Stimulated activated CD4-positive, alpha-beta T cell treated with anti-CD3 and anti-CD28 coated beads, Interleukin-15, amount 100 ng/mL, for 24 hours (primary cell): Measurements from ENCODE around the gene TDRD1.

ENCODE experiments used
- DNase-seq: peaks from one replicate; pipeline ENCODE4 v3.0.0-alpha.2; 2020

TDRD1 gene

DNA sequence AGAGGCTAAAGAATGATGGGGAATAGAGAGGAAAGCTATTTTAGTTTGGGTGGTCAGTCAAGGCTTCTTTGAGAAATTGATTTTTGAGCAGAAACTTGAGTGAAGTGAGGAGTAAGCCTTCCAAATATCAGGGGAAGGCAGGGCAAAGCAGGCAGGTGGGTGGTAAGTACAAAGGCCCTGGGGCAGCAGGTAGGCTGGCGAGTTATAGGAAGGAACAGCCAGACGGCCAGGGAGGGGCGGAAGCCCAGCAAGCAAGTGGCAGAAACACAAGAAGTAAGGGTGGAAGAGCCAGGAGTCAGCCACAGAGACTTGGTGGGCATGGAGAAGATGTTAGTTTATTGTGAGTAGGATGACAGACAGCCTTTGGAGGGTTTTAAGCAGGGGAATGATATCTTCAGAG is 94.8 kb downstream of the TDRD1 start:
- DNase-seq = no peak

DNA sequence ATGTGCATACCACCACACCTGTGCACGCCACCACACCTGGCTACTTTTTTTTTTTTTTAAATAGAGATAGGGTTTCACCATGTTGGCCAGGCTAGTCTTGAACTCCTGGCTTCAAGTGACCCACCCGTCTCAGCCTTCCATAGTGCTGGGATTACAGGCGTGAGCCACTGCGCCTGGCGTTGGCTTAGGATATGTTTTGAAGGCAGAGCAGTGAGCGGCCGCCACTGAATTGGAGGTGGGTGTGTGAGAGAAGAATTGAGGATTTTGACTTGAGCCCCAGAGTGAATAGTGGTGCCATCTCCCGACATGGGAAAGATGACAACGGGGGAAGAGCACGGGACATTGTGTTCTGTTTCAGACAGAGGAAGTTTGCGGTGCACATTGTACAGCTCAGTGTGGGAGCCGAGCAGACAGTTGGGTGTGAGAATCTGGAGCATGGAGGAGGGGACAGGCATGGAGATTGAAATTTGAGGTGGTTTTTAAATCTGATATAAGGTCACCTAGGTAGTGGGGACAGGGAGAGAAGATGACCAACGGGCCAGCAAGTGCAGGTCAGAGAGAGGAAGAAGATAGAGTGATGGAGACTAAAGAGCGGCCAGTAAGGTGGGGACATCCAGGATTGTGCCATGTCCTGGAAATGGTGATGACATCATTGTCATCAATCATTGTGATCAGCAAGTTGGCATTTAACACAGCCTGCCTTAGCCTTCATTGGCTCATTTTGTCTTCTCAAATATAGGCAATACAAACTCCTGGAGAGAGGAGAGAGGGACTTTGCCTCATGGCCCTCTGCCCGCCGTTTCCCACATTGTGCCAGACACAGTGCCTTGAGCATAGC is 95.7 kb downstream of the TDRD1 start:
- DNase-seq = no peak

DNA sequence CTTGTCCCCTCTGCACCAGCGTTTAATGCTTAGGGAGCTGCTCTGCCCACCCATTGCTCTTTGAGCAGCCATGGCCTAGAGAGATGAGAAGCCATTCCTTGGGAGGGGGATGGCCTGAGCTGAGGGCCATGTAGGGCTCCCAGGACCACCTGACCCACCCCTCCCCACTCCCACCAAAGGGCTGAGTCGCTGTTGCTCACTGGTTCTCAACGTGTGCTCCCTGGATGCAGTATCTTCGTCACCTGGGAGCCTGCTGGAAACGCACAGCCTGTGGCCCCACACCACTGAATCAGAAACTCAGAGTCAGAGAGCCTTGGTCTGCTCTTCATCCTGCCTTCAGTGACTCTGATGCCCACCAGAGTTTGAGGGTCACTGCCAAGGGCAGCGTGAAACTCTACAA is 96.9 kb downstream of the TDRD1 start:
- DNase-seq = no peak

DNA sequence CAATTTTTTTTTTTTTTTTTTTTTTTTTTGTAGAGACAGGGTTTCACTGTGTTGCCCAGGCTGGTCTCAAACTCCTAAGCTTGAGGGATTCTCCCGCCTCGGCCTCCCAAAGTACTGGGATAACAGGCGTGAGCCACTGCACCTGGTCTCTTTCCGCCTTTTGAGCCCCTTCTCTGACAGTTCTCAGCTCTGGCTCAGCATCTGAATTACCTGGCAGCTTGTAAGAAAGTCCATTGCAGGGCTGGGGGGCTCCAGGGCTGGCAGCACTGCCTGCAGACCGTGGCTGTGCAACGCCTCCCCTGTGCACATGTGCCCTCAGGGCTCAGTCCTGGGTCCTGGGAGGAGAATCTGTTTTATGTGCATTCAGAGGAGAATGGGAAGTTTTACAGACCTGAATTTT is 97.5 kb downstream of the TDRD1 start:
- DNase-seq = no peak

DNA sequence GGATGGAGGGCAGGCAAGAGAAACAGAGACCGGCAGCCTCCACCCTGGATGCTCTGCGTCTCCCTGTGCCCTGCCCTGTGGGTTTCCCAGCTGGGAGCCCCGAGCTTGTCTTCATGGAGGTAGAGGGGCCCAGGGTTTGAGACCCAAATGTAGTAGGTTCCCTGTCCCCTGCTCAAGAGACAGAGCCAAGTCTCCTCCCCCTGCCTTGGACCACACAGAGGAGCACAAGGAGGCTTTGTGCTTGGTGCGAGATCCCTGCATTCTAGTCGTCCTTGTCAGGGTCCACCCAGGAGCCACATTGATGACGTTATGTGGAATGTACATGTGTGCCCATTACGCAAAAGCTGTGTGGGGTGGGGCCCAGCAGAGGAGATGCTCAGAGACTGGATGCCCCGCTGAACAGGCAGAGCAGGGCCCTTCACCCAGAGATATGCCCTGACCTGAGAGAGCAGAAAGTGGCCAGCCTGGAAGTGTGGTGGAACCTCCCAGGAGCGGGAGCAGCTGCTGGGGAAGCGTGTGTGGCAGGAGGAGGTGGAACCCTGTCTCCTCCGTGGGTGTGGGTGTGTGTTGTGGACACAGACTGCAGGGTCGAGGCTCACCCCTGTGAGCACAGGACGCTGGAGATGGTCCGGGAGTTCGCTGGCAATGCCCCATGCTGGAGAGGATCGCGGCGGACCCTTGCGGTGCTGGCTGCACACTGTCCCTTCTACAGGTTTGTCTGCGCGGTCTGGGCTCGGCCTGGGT is 99.2 kb downstream of the TDRD1 start:
- DNase-seq = no peak

DNA sequence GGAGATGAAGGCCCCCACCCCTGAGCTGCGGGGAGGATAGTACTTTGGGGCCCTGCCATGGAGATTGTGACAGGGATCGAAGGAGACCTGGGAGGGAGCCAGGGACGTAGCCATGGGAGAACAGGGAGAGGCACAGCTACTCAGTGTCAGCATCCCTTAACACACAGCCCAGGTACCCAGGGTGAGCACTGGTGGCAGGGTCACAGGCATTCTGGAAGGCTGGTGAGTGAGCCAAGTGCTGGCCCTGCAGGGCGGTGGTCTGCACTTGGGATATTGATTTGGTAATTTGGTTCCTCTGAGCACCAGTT is 99.7 kb downstream of the TDRD1 start:
- DNase-seq = no peak

DNA sequence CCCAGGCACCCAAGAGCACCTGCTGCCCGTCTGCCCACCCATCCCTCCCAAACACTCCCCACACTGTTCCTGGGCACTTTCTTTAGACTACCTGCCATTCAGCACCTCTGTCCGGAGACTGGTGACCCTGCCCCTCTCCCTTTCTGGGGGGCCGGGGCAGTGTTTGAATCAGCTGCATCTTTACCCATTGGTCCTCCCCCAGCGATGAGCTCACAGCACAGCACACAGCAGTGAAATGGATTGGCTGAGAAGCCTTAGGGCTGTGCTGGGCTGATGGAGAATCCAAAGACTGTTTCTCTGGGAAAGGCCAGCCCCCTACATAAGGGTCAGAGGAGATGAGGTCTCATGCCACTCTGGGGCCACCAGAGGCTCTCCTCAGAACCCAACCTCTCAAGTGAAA is 100.1 kb downstream of the TDRD1 start:
- DNase-seq = no peak

DNA sequence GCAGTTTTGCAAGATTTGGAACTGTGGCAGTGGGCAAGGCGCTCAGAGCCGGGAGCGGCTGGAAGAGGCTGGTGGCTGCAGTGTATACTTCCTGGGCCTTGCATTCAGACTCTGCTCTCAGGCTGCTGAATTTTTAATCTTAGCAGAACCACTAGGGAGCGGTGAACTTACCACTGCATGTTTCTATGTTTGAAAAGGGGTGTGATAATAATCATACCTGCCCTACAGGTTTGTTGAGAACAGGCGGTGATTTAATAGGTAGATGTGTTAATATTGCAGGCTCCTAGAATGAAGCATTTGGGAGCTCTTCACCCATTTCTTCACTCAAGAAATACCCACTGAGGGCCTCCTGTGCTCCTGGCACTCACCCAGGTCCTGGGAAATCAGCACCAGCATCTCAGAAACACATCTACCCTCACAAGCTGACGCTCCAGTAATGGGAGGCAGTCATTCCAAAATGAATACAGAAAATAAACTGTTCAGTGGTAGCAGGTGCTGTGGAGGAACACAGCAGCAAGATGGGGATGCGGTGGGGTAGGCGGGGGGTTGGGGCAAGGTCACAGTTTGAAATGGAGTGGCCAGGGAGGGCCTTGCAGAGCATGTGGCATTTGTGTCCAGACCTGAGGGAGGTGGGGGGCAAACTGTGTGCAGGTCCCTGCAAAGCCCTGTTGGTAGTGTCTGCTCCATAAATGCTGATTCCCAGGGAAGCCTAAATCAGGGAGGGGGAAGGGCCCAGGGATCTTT is 100.9 kb downstream of the TDRD1 start:
- DNase-seq = no peak

DNA sequence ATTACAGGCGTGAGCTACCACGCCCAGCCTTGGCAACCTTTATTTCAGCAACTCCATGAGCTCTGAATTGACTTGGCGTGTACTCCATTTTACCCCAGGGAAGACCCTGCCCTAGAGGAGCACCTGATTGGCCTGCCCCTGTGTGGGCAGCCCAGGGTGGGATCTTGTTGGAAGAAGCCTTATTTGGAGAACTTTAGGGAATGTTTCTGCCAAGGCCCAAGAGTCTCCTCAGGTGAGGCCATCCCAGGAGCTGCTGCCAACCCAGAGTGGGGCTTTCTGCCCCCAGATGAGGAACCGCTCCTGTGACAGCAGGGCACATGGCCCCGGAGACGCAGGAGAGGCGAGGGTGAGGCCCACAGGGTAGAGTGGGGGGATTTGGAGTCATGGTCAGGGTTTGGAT is 101.9 kb downstream of the TDRD1 start:
- no peak for DNase-seq

DNA sequence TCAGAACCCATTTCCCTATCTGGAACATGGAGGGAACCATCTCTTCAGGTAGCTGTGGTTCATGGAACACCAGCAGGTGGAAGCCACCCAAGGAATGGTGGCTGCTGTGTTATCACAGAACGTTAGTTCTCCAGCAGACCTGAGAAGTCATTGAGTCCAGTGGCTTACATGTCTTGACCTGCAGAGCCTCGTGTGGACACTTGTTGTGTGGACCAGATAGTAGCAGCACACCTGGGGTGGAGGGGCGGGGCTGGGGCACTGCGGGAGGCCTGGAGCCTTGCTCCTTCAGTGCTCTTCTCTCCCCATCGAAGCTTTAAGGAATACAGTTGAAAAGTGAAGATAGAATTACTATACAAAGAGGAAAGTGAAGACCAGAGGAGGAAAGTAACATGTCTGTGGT is 102.3 kb downstream of the TDRD1 start:
- DNase-seq = no peak
